GM12878 (cell line): ENCODE measurements around the gene CNPY2. TPM values are rescaled to one million over a fixed set of nuclear protein-coding genes. Genes with fewer than 3 reads are reported as not detected.

Experiments
- ATAC-seq: fragments of 200-7000 bp; cut with Tn5 transposase; 3 replicates; pipeline ENCODE4 v1.9.1; 2020; ENCODE audit warnings: mild to moderate bottlenecking, moderate library complexity
- BruUV-seq: library from RNA; stranded (reverse); fragments of 400-500 nt; replicated peaks from 2 replicates; lab custom pipeline; 2021; lab: Mats Ljungman, UMichigan
- CTCF ChIA-PET: fragments of 300-600 bp; sonication (Branson Sonifier 250); formaldehyde crosslinking; extraction: SDS; loops from one replicate; lab custom pipeline; 2021; ENCODE audit warnings: inconsistent platforms; lab: Yijun Ruan, JAX
- POLR2A ChIA-PET: fragments of 350-600 bp; formaldehyde crosslinking; extraction: SDS; loops from one replicate; lab custom pipeline; 2021; ENCODE audit warnings: inconsistent platforms; lab: Charles Lee
- RAD21 ChIA-PET: fragments of 300-600 bp; sonication (Branson Sonifier 250); formaldehyde crosslinking; loops from one replicate; lab custom pipeline; 2023; ENCODE audit warnings: antibody characterized with exemption; ENCODE audit not compliant: unreplicated experiment; lab: Charles Lee
- SMC1A ChIA-PET: fragments of 300-600 bp; sonication (Branson Sonifier 250); formaldehyde crosslinking; loops from one replicate; lab custom pipeline; 2023; ENCODE audit not compliant: unreplicated experiment, uncharacterized antibody; lab: Charles Lee
- DNase-seq: peaks from one replicate; pipeline ENCODE4 v3.0.0-alpha.2; 2011; ENCODE audit warnings: low read depth, low spot score
- FAIRE-seq: peaks from 3 replicates; lab custom pipeline; 2011; peaks lifted over from hg19 to GRCh38; lab: Jason Lieb, UNC
- H2AFZ ChIP-seq: 2 replicates; pipeline ENCODE4 v1.6.0; 2011; ENCODE audit warnings: low read depth, low read length, control low read depth; ENCODE audit not compliant: control insufficient read depth
- H3K27ac ChIP-seq: 2 replicates; pipeline ENCODE4 v1.5.1; 2011; ENCODE audit warnings: control low read depth; ENCODE audit not compliant: control insufficient read depth, insufficient read depth
- H3K27me3 ChIP-seq, 2 experiments: replicated peaks in 1 of 2; 2 replicates each; pipeline versions ENCODE4 v1.6.0 to v1.6.1; 2011; ENCODE audit warnings: low read length in 1 of 2; ENCODE audit not compliant: control insufficient read depth in 2 of 2, insufficient read depth in 2 of 2
- H3K36me3 ChIP-seq, 2 experiments: 2 replicates each; pipeline ENCODE4 v1.5.1; 2011; ENCODE audit warnings: low read length in 1 of 2; ENCODE audit not compliant: control insufficient read depth in 2 of 2, insufficient read depth in 2 of 2
- H3K4me1 ChIP-seq: 2 replicates; pipeline ENCODE4 v1.6.1; 2011; ENCODE audit warnings: mild to moderate bottlenecking, low read length, moderate library complexity, mixed read lengths; ENCODE audit not compliant: control insufficient read depth, insufficient read depth
- H3K4me2 ChIP-seq: 2 replicates; pipeline ENCODE4 v1.6.0; 2011; ENCODE audit warnings: control low read depth; ENCODE audit not compliant: control insufficient read depth, insufficient read depth
- H3K4me3 ChIP-seq: fragments of 200-600 bp; sonication (generic); 2 replicates; pipeline ENCODE4 v1.5.1; 2016
- H3K79me2 ChIP-seq: 2 replicates; pipeline ENCODE4 v1.6.0; 2011; ENCODE audit warnings: low read length; ENCODE audit not compliant: control insufficient read depth, insufficient read depth
- H3K9ac ChIP-seq: 2 replicates; pipeline ENCODE4 v1.8.0; 2011; ENCODE audit warnings: low read length, control low read depth, mixed read lengths; ENCODE audit not compliant: control insufficient read depth, insufficient read depth
- H3K9me3 ChIP-seq: replicated peaks from 3 replicates; pipeline ENCODE4 v1.5.1; 2011; ENCODE audit warnings: mild to moderate bottlenecking, low read length; ENCODE audit not compliant: control insufficient read depth, insufficient read depth
- H4K20me1 ChIP-seq: 2 replicates; pipeline ENCODE4 v1.6.0; 2011; ENCODE audit not compliant: control insufficient read depth, insufficient read depth
- CUX1 ChIP-seq: IDR thresholded peaks from 2 replicates; pipeline ENCODE4 v1.6.1; 2012; ENCODE audit warnings: improper control_type of control experiment, low read depth, low read length; ENCODE audit not compliant: insufficient replicate concordance
- EGR1 ChIP-seq, 2 experiments: IDR thresholded peaks; 1 replicate in 1 of 2; 2 replicates in 1 of 2; pipeline ENCODE4 v1.6.1; 2011 to 2012; ENCODE audit warnings: low read depth in 2 of 2, low read length in 2 of 2, borderline replicate concordance in 1 of 2, mild to moderate bottlenecking in 1 of 2, moderate library complexity in 1 of 2
- HCFC1 ChIP-seq: fragments of 150-350 bp; IDR thresholded peaks from 2 replicates; pipeline ENCODE4 v1.6.1; 2014; ENCODE audit warnings: low read length
- HDAC2 ChIP-seq: fragments of 200-600 bp; sonication (generic); IDR thresholded peaks from 2 replicates; pipeline ENCODE4 v1.6.1; 2017
- LARP7 ChIP-seq: fragments of 450-650 bp; IDR thresholded peaks from 2 replicates; pipeline ENCODE4 v1.6.1; 2017; ENCODE audit warnings: mild to moderate bottlenecking
- NFYB ChIP-seq: IDR thresholded peaks from 2 replicates; pipeline ENCODE4 v1.6.1; 2011; ENCODE audit warnings: low read depth, mild to moderate bottlenecking, low read length, improper control_type of control experiment, moderate library complexity; ENCODE audit not compliant: insufficient read depth
- NKRF ChIP-seq: fragments of 450-650 bp; conservative IDR thresholded peaks from 2 replicates; pipeline ENCODE4 v1.6.1; 2017; ENCODE audit warnings: mild to moderate bottlenecking, moderate library complexity
- RFX5 ChIP-seq: IDR thresholded peaks from 2 replicates; pipeline ENCODE4 v1.6.1; 2011; ENCODE audit warnings: low read depth, low read length, improper control_type of control experiment
- SMC3 ChIP-seq: IDR thresholded peaks from 2 replicates; pipeline ENCODE4 v1.6.1; 2011; ENCODE audit warnings: low read length, improper control_type of control experiment, borderline replicate concordance
- SRF ChIP-seq, 2 experiments: IDR thresholded peaks; 2 replicates each; pipeline ENCODE4 v1.6.1; 2011; ENCODE audit warnings: low read depth in 2 of 2, low read length in 2 of 2, mild to moderate bottlenecking in 1 of 2, moderate library complexity in 1 of 2
- SUPT20H ChIP-seq: IDR thresholded peaks from 2 replicates; pipeline ENCODE4 v1.6.1; 2011; ENCODE audit warnings: low read depth, mild to moderate bottlenecking, low read length, moderate library complexity, borderline replicate concordance; ENCODE audit not compliant: control insufficient read depth
- ZNF274 ChIP-seq: IDR thresholded peaks from one replicate; pipeline ENCODE4 v1.8.0; 2011; ENCODE audit not compliant: insufficient read length, insufficient read depth
- WGBS: methylation state at CpG from one replicate; pipeline ENCODE4 v1.1.6; 2016; ENCODE audit warnings: low lambda C conversion rate; ENCODE audit not compliant: insufficient replicate concordance, insufficient coverage; ENCODE audit errors: missing lambda C conversion rate; 5-methylcytosine and 5-hydroxymethylcytosine counted together
- in situ Hi-C: fragments of 300-500 bp; cut with MboI; formaldehyde crosslinking; loops from 9 replicates; pipeline ENCODE4 v1.14.3; 2018; ENCODE audit warnings: mixed read lengths
- intact Hi-C: fragments of 100-400 bp; cut with micrococcal nuclease; formaldehyde crosslinking; loops from one replicate; pipeline ENCODE4 v1.14.2; 2022; ENCODE audit not compliant: unreplicated experiment
- polyA plus RNA-seq, 11 experiments: library from polyadenylated mRNA; depleted of rRNA in 4 of 11; unstranded in 6 of 11; stranded (reverse) in 5 of 11; fragments of >200 nt; fragmentation: Nextera tagmentation in 4 of 11; fragmentation: Illumina TruSeq in 1 of 11; extraction: Ambion mirVana in 4 of 11; extraction: Trizol in 1 of 11; gene quantifications; 1 replicate in 1 of 11; 2 replicates in 10 of 11; pipeline versions ENCODE4 v1.2.1 to v1.2.3, GENCODE V29; 2011 to 2016; ENCODE audit warnings: inconsistent platforms in 2 of 11, missing spikeins in 2 of 11, low read depth in 1 of 11
- total RNA-seq, 4 experiments: library from RNA; depleted of rRNA in 3 of 4; stranded (reverse); fragments of >200 nt in 3 of 4; fragmentation: Illumina TruSeq in 1 of 4; extraction: Trizol in 1 of 4; gene quantifications; 2 replicates each; pipeline versions ENCODE4 v1.2.1 to v1.2.3, GENCODE V29; 2013 to 2021
- TF ChIP-seq, protein P1 (sequence below): fragments of 450-650 bp; IDR thresholded peaks from 2 replicates; pipeline ENCODE4 v1.6.1; 2017; ENCODE audit warnings: low read depth, mild to moderate bottlenecking, moderate library complexity
- TF ChIP-seq, protein P2 (sequence below): fragments of 150-350 bp; IDR thresholded peaks from 2 replicates; pipeline ENCODE4 v1.6.1; 2014; ENCODE audit warnings: mild to moderate bottlenecking, low read depth, low read length

The CNPY2 gene
- total and polyA plus RNA-seq, 10 of the 15 experiments (the other 5 are each of a cell fraction or from before 2014, with no cell fraction given): 25.0 to 276 (median 87.8) TPM

GRCh38 chr12:56350662-56351061 lies 34.9 kb upstream of the CNPY2 start:
- RAD21 ChIA-PET: interaction anchor here (1.2 kb wide), 1 partner anchor 9 kb away, joined by 7 read pairs; the partner anchor contains the start of gene STAT2
- POLR2A ChIA-PET: interaction anchor here (0.7 to 1.2 kb wide), 2 partner anchors 9 to 126 kb away, joined by 3 to 4 read pairs; partner anchors contain the start of gene STAT2
- ATAC-seq (no peak), DNase-seq (no peak), FAIRE-seq (no peak)
- Histone ChIP-seq H3K4me1 (peaks cover 3% of the 10 kb centered on the region), H3K9me3 (no peaks in the 10 kb centered on the region), H3K4me3 (no peak overlapping the region), H3K27ac (no peak overlapping the region), H2AFZ (no peak overlapping the region), H4K20me1 (no peaks in the 10 kb centered on the region), H3K27me3 (no peaks in the 10 kb centered on the region), H3K36me3 (peaks cover 27 to 55% of the 10 kb centered on the region in 2 experiments), H3K79me2 (no peaks in the 10 kb centered on the region), H3K4me2 (no peak overlapping the region), H3K9ac (no peak overlapping the region)
- SMC1A ChIA-PET: interaction anchor here (2.2 to 2.6 kb wide), 2 partner anchors 9 to 12 kb away, joined by 7 to 18 read pairs; partner anchors contain the start of genes APOF and STAT2
- in situ Hi-C loops (no loop called here), intact Hi-C loops (no loop called here)
- no TSS peak for BruUV-seq
- CTCF ChIA-PET: interaction anchor here (0.7 to 3.1 kb wide), 4 partner anchors 8 to 117 kb away, joined by 3 to 11 read pairs (median 3); no protein-coding TSS in a partner anchor
- WGBS: 97% methylated on average over 2 of the region's 2 CpGs
- TF ChIP-seq SMC3: no peak
- TF ChIP-seq RFX5: no peak
- TF ChIP-seq, protein P1, sequence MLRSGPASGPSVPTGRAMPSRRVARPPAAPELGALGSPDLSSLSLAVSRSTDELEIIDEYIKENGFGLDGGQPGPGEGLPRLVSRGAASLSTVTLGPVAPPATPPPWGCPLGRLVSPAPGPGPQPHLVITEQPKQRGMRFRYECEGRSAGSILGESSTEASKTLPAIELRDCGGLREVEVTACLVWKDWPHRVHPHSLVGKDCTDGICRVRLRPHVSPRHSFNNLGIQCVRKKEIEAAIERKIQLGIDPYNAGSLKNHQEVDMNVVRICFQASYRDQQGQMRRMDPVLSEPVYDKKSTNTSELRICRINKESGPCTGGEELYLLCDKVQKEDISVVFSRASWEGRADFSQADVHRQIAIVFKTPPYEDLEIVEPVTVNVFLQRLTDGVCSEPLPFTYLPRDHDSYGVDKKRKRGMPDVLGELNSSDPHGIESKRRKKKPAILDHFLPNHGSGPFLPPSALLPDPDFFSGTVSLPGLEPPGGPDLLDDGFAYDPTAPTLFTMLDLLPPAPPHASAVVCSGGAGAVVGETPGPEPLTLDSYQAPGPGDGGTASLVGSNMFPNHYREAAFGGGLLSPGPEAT: no peak
- no peak for TF ChIP-seq HCFC1
- no peak for TF ChIP-seq NFYB
- TF ChIP-seq SUPT20H: no peak
- TF ChIP-seq NKRF: no peak
- no peak for TF ChIP-seq SRF (IDR thresholded peaks at IDR 0.05; ENCODE audit: low read depth in 2 of 2, low read length in 2 of 2)
- TF ChIP-seq LARP7: no peak
- no peak for TF ChIP-seq ZNF274
- TF ChIP-seq CUX1: no peak
- TF ChIP-seq HDAC2: no peak
- TF ChIP-seq, protein P2, sequence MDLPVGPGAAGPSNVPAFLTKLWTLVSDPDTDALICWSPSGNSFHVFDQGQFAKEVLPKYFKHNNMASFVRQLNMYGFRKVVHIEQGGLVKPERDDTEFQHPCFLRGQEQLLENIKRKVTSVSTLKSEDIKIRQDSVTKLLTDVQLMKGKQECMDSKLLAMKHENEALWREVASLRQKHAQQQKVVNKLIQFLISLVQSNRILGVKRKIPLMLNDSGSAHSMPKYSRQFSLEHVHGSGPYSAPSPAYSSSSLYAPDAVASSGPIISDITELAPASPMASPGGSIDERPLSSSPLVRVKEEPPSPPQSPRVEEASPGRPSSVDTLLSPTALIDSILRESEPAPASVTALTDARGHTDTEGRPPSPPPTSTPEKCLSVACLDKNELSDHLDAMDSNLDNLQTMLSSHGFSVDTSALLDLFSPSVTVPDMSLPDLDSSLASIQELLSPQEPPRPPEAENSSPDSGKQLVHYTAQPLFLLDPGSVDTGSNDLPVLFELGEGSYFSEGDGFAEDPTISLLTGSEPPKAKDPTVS: no peak
- TF ChIP-seq EGR1 (IDR thresholded peaks at IDR 0.05; ENCODE audit: borderline replicate concordance in 1 of 2, low read depth in 2 of 2, low read length in 2 of 2): no peak
